Stimulated activated CD8-positive, alpha-beta memory T cell treated with anti-CD3 and anti-CD28 coated beads, Interleukin-15, amount 100 ng/mL, for 1 hour (primary cell): ENCODE data around the gene PRR36.
"Not testable (repeated sequence)": the region's sequence is repeated elsewhere in the genome, so short reads cannot be mapped to it uniquely, and the experiment has no call there.

Experiments used
- DNase-seq: peaks from one replicate; pipeline ENCODE4 v3.0.0-alpha.2; 2020; ENCODE audit warnings: low read depth

Gene PRR36

GRCh38 chr19:7898967-7899366 lies 24.8 kb upstream of the PRR36 start:
- no peak for DNase-seq

- DNase-seq: no peak
Observed at GRCh38 chr19:7897292-7897691, 23.1 kb upstream of the PRR36 start.

- no peak for DNase-seq
Observed at GRCh38 chr19:7895565-7895964, 21.4 kb upstream of the PRR36 start.

GRCh38 chr19:7894612-7895309 lies 20.6 kb upstream of the PRR36 start:
- no peak for DNase-seq

DNA sequence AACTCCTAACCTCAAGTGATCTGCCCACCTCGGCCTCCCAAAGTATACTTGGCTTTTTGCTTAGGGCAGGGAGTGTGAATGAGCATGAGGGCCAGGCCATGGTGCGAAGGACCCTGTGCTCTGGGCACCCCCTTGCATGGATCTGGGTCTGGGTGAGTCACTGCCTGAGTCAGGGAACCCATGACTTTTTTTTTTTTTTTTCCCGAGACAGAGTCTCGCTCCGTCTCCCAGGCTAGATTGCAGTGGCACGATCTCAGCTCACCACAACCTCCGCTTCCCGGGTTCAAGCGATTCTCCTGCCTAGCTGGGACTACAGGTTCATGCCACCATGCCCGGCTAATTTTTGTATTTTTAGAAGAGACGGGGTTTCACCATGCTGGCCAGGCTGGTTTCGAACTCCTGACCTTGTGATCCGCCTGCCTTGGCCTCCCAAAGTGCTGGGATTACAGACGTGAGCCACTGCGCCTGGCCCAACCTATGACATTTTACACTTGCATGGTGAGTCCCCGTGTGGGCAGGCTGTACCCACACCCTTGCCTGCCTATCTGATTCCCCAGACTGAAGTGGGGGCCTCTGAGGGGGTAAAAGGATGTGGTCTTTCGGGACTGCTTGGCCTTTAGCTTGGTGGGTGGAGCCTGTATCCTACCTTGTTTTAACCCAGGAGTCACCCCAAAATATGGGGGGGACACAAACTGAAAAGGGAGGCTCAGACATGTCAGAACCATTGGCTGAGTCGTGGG lies 19.3 kb upstream of the PRR36 start:
- not testable (repeated sequence) for DNase-seq

GRCh38 chr19:7888826-7889217 lies 14.6 kb upstream of the PRR36 start:
- DNase-seq: no peak

DNA sequence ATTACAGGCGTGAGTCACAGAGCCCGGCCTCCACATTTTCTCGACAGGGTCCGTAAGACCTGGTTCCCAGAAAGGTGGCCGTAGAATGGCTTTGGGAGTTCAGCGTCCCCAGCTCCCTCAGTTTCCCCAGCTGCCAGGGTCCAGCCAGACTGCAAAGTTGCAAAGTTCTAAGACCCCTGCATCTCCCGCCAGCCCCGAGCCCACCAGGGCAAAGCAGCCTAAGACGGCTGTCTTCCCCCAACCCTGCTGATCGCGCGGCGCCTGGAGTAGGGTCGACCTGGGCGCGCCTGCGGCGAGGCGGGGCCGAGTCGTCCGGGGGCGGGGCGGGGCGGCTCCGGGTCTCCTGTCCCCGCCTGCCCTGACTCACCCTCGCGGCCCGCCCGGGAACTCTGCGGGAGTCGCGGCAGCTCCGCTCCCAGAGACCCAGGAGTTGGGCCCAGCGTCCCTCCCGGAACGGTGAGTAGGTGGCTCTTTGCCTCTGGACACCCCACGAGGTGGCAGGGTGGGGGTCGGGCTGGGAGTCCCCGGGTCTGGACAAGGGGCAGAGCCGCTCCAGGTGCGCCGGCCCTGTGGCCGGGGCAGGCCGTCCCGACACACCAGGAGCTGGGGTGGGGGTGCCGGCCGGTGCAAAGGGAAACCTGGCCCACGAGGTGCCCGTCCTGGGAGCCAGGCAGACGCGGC lies 14.1 kb upstream of the PRR36 start, which contains the start of gene LRRC8E:
LRRC8E (plus strand) TSS at position 366 of the 681 bp plus-strand sequence. CDS start 7,094 bp downstream, outside the sequence.
- no peak for DNase-seq

DNA sequence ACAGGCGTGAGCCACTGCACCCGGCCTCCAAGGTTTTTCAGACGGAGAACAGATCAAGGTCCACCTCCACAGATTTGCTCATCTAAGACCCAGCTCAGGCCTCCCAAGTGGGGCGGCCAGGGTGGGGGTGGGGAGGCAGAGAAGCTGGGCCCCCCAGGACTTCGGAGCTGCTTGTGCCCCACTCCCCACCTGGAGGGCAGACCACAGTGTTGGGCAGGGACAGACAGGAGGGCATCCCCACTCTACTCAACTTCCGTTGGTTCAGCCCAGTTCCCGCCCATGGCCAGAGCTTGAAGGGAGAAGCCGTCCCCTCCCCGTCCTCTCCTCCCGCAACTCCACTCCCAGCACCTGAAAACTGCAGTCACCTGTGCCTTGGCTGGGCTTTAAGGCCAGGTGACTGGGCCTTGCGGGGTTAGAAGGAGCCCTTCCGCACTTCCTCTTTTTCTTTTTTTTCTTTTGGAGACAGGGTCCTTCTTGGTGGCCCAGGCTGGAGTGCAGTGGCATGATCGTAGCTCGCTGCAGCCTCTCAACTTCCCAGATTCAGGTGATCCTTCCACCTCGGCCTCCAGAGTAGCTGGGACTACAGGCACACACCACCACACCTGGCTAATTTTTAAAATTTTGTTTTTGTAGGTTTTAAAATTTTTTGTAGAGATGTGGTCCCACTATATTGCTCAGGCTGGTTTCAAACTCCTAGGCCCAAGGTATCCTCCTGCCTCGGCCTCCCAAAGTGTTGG lies 13.4 kb upstream of the PRR36 start:
- DNase-seq: no peak

GRCh38 chr19:7885818-7886217 lies 11.6 kb upstream of the PRR36 start:
- DNase-seq: no peak

DNA sequence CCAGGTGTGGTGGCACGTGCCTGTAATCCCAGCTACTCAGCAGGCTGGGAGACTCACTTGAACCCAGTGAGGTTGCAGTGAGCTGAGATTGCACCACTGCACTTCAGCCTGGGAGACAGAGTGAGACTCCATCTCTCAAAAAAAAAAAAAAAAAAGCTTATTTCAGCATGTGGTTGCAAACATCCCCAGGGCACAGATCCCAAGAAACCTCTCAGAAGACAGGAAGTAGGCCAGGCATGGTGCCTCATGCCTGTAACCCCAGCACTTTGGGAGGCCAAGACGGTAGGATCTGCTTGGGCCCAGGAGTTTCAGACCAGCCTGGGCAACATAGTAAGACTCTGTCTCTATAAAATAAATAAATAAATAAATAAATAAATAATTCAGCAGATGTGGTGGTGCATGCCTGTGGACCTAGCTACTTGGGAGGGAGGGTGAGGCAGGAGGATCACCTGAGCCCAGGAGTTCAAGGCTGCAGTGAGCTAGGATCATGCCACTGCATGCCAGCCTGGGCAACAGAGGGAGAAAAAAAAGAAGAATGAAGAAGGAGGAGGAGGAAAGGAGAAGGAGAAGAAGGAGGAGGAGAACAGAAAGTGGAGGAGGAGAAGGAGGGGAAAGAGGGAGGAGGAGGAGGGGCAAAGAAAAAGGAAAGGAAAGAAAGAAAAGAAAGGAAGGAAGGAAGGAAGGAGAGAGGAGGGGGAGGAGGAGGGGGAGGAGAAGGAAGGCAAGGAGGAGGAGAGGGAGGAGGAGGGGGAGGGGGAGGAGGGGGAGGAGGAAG lies 9.8 kb upstream of the PRR36 start:
- no peak for DNase-seq

DNA sequence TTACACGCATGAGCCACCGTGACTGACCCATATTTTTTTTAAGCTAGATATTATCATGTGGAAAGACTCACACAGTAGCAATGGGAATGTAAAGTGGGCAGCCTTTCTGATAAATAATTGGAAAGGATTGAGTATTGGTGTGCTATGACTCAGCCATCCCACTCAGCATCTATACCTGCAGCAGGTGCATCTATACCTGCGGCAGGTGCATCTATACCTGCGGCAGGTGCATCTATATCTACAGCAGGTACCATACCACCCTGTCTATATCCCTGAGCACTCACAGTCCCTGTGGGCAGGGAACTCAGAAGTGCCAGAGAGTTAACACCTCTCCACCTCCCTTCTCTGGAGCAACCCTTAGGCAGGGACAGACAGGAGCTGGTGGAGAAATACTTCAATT lies 8.9 kb upstream of the PRR36 start:
- DNase-seq: no peak

DNA sequence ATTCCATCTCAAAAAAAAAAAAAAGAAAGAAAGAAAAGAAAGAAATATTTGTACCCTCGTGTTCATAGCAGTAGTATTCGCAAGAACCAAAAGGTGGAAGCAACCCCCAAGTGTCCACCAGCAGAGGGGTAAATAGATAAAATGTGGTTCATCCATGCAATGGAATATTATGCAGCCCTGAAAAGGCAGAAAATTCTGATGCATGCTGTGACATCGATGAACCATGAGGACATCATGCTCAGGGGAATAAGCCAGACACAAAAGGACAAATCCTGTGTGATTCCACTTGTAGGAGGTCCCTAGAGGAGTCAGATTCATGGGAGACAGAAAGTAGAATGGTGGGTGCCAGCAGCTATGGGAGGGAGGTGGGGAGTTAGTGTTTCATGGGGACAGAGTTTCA lies 7.7 kb upstream of the PRR36 start:
- no peak for DNase-seq

- DNase-seq: no peak
Observed at GRCh38 chr19:7879836-7880235, 5.6 kb upstream of the PRR36 start.

DNA sequence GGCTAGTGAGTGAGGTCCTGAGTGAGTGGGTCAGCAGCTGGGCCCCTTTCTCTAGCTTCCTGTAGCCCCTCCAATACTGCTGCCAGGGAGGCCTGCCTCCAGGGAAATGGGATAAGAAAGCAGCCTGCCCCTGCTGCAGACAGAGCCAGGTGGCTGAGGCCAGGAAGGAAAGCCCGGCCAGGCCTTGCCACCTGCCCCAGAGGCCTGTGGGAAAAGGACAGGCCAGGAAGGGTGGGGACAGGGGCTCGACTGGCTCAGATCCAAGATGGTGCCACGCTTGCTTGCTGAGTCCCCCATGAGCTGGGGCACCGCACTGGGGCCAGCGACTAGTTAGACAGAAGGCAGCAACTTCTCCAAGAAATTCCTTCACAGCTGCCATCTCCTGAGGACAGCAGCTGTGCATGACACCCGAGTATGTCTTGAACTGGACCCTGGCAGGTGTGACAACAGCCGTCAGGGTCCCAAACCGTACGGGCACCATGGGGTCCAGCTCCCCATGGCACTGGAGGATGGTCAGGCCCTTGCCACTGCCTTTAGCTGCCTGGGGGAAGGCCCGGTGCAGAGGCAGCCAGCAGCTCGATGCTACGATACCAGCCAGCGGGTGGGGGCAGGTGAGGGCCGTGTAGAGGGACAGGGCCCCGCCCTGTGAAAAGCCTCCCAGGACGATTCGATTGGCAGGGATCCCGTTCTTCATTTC lies 5.1 kb upstream of the PRR36 start:
- DNase-seq: no peak

GRCh38 chr19:7877249-7877836 lies 3.2 kb upstream of the PRR36 start:
- DNase-seq: no peak

- DNase-seq: no peak
Observed at GRCh38 chr19:7874897-7875273, 695 bp upstream of the PRR36 start.

DNA sequence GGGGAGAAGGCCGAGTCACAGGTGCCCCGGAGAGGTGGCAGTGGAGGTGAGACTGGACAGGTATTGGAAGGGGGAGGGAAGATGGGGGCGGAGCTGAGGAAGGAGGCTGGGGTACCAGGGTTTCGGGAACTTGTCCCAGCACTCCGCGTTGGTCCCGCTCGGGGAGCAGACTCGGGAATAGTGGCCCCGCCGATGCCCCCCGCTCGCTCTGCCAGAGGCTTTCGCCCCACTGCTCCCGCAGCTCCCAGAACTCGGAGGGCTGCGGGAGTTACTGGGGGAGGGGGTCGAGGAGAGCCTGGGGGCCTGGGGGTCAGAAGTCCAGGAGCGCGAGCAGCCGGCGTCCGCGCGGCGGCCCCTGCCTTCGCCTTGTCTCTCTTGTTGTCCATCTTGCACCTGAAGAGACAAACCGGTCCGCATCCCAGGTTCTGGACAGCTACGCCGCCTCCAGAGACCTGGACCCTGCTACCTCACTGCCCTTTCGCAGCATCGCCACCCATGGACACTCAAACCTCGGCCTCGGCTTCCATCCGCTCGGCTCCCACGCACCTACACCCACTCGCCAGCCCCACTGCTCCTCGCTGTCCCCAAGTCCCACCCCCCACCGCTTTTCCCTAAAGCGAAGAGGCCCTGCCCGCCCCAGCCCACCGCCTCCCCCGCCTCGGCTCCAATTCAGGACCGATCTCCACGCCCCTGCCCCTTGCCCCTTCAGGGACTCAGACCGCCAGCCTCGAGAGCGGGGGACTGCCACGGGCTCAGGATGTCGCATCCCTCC lies 700 bp downstream of the PRR36 start:
- DNase-seq: no peak

DNA sequence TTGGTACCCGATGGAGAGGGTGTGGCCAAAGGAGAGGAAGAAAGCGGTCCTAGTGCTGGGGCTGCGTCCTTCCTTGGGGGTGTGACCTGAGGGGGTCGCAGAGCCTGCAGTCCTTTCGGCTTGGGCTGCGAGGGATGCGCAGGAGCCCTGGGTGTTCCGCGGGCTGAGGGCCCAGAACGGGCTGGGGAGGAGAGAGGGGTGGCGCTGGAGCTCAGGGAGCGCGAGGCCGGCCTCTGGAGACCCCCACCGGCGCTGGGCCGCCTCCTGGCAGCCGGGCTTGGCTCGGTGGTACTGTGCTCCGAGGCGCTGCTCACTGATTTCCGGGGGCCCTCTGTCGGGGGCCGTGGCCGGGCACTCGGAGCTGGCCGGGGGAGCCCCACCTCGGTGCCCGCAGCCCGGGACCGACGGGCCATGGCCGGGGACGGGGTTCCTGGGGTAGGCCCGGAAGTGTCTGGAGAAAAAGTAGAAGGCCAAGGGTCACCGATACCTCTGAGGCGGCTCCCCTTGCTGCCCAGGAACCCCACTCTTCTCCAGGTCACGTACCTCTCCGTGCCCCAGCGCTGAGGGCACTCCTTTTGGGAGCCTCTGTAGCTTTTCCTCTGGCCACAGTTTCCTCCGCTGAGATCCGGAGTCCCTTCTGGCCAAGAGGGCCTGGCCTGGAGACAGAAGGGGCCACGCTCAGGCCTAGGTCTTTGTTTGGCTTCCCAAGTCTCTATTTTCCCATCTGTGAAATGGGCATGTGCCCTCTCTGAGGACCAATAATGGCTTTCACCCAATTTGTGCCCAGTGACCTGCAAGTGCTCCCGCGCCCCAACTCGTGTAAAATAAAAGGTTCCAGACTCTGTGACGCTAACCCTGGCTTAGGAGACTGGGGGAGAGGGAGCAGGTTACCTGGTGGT lies 1.6 kb downstream of the PRR36 start:
- no peak for DNase-seq
